HL-60/S4 treated with retinoic acid at 250 ng/mL for 4 days and 3 days (cell line): ENCODE measurements around the gene TRAF2.
"Not testable (repeated sequence)": the region's sequence is repeated elsewhere in the genome, so short reads cannot be mapped to it uniquely, and the experiment has no call there.

Source experiments
- in situ Hi-C: fragments of 300-500 bp; cut with MboI; formaldehyde crosslinking; loops from 2 replicates; pipeline ENCODE4 v1.7.0; 2022; ENCODE audit warnings: low sequenced_read_pairs

Gene TRAF2, protein sequence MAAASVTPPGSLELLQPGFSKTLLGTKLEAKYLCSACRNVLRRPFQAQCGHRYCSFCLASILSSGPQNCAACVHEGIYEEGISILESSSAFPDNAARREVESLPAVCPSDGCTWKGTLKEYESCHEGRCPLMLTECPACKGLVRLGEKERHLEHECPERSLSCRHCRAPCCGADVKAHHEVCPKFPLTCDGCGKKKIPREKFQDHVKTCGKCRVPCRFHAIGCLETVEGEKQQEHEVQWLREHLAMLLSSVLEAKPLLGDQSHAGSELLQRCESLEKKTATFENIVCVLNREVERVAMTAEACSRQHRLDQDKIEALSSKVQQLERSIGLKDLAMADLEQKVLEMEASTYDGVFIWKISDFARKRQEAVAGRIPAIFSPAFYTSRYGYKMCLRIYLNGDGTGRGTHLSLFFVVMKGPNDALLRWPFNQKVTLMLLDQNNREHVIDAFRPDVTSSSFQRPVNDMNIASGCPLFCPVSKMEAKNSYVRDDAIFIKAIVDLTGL

DNA sequence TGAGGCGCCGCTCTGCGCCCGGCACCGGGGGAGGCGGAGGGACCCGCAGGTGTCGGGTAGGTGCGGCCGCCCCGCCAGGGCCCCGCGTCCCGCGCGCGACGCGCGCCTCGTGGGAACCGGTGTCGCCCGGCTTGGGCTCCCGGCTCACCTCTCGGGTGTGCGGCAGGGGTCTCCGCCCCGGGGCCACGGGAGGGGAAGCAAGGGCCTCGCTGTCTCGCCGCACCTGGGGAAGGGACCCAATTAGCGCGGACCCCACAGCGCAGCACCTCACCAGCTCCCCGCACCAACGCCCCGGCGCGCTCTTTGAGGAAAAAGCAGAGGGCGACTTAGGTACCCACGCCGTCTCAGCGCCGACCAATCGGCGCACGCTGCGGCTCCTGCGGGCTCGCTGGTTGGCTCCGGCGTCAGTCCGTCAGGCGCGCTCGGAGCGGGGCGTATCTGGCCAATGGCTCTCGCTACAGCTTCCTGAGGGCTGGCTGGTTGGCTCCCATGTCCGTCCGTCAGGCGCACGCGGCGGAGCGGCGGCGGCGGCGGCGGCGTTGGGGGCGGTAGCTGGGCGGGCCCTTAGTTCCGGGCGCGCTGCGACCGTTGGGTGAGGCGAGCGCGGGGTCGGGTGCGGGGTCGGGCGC lies at the start of gene TRAF2:
TSS of gene TRAF2 (plus strand) at position 567 of the 629 bp plus-strand sequence. CDS start 12,225 bp downstream, outside the sequence.
- in situ Hi-C loops: no loop called here

DNA sequence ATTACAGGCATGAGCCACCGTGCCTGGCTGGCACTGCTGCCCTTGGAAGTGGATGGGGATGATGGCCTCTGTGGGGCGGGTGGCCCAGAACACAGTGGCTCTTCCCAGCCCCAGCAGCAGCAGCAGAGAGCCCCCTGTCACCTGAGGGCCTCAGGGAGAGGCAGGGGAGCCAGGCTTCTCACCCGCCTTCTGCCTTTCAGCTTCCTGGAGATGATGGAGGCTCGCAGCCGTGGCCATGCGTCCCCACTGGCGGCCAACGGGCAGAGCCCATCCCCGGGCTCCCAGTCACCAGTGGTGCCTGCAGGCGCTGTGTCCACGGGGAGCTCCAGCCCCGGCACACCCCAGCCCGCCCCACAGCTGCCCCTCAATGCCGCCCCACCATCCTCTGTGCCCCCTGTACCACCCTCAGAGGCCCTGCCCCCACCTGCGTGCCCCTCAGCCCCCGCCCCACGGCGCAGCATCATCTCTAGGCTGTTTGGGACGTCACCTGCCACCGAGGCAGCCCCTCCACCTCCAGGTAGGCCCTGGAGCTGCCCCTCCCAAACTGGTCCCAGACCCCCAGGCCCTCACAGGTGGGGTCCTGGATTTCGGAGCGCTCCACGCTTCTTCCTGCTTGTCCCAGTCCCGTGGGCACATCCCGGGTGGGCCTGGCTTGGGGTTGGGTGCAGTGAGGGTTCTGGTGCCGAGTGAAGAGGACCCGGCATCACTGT lies 49.0 kb upstream of the TRAF2 start:
- in situ Hi-C loops: no loop called here

DNA sequence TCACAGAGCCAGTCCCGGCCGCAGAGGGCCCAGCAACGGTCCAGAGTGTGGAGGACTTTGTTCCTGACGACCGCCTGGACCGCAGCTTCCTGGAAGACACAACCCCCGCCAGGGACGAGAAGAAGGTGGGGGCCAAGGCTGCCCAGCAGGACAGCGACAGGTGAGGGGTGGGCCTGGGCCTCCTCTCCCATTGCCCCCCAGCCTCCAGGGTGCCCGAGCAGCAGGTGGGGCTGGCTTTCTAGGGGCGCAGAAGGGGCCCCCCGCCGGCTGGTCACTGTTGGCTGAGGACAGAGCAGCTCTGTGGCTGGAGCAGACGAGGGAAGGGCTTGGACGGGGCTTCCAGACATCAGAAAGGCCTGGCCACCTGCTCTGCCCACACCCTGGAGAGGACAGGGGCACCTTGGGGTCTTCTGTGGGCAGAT lies 48.4 kb upstream of the TRAF2 start:
- in situ Hi-C loops: not testable (repeated sequence)

DNA sequence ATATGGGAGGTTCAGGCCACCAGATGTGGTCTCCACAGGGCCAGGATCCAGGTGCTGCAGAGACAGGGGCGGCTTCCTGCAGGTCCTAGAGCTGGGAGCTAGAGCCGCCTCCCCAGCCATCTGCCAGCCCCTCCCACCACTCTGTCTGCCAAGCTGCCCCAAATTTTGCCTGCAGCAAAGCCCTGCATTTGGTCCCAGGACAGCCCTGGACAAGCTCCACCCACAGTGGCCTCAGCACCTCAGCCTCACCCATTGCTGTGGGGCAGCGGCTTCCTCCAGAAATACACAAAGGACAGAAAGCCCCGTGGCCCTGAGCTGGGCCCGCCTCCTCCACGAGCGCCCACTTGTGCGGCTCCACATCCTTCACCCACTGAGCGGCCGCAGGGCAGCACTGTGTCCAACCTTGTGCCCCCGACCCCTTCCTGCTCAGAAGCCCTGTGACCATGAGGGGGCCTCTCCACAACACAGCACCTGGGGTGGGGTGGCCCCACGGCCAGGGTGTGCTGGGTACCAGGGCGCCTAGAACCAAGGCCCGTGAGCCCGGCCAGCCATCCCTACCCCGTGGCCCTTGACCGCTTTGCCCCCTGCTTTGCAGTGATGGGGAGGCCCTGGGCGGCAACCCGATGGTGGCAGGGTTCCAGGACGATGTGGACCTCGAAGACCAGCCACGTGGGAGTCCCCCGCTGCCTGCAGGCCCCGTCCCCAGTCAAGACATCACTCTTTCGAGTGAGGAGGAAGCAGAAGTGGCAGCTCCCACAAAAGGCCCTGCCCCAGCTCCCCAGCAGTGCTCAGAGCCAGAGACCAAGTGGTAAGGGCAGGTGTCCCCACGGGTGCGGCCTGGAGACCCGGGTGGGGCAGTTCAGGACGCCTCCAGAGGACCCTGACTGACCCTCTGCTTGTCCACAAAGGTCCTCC lies 47.7 kb upstream of the TRAF2 start:
- in situ Hi-C loops: no loop called here

DNA sequence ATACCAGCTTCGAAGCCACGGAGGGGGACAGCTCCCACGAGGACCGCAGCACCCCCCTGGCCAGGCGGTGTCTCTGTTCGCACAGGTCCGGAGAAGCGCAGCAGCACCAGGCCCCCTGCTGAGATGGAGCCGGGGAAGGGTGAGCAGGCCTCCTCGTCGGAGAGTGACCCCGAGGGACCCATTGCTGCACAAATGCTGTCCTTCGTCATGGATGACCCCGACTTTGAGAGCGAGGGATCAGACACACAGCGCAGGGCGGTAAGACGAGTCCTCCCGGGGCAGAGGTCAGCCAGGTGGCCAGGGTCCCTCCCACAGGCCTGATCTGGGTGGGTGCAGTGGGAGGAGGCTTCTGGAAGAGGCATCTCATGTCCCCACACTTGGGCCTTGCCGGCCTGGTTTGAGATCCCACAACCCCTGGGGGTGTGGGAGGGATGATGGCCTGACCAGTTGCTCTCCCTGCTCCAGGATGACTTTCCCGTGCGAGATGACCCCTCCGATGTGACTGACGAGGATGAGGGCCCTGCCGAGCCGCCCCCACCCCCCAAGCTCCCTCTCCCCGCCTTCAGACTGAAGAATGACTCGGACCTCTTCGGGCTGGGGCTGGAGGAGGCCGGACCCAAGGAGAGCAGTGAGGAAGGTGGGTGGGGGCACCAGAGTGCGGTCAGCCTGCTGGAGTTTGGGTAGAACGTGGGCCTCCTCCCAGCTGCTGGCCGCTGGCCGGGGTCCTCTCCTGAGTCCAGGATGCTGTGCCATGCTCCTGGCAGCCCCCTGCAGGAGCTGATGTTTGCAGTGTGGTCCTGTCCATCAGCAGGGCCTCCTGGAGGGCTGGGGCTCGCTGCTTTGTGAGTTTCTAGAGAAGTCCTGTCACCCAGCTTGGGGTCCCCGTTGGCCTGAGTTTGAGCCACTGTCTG lies 46.8 kb upstream of the TRAF2 start:
- in situ Hi-C loops: no loop called here

DNA sequence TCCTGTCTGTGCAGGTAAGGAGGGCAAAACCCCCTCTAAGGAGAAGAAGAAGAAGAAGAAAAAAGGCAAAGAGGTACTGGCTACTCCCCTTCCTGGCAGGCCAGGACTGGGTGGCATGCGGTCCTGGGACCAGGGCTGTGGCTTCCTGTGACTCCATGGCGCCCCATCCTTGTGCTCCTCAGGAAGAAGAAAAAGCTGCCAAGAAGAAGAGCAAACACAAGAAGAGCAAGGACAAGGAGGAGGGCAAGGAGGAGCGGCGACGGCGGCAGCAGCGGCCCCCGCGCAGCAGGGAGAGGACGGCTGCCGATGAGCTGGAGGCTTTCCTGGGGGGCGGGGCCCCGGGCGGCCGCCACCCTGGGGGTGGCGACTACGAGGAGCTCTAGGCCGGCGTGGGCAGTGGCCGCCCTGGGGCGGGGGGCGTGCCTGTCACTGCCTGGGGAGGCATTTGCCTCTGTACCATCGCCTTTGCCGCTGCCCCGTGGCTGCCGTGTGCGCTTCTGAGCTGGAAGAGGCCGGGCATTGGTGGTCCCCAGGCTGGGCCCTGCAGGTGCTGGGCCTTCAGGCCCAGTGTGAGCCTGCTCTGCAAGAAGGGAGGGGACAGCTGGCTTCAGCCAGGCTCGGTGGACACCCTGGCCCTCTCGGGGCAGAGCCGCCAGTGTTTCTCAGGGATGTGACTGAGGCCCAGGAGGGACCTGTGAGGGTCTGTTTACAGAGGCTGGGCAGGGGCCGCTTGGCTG lies 46.0 kb upstream of the TRAF2 start:
- in situ Hi-C loops: no loop called here

DNA sequence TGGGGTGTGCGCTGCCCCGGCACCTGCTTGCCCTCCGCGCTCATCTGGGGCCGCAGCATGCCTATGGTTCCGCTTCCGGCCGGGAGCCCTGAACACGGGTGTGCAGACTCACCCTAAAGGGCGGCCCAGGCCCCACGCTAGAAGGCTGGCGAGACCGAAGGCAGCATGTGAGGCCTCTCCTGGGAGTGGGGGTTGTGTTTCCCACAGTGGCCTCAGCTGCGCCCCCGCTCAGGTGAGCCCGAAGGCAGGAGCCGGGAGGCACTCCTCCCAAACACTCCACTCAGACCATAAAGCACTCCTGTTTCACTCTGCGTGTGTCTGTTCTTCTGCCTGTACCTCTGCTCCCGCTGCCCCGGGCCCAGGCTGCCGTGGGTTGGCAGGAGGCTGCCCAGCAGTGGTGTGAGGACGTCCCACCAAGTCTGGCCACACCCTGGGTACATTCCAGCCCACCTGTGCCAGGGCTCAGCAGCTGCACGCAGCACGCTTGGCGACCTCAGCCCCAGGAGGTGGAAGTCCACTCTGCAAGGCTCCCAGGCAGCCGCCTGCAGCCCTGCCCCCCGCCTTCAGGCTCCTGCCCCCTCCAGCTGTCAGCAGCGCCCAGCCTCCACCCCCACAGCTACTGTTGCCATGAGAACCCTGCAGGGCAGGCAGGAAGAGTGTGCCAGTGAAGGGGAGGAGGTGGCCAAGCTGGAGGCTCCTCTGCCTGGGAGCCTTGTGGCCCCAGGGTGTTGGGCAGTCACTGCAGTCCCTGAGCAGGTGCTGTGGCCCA lies 45.3 kb upstream of the TRAF2 start:
- in situ Hi-C loops: no loop called here

DNA sequence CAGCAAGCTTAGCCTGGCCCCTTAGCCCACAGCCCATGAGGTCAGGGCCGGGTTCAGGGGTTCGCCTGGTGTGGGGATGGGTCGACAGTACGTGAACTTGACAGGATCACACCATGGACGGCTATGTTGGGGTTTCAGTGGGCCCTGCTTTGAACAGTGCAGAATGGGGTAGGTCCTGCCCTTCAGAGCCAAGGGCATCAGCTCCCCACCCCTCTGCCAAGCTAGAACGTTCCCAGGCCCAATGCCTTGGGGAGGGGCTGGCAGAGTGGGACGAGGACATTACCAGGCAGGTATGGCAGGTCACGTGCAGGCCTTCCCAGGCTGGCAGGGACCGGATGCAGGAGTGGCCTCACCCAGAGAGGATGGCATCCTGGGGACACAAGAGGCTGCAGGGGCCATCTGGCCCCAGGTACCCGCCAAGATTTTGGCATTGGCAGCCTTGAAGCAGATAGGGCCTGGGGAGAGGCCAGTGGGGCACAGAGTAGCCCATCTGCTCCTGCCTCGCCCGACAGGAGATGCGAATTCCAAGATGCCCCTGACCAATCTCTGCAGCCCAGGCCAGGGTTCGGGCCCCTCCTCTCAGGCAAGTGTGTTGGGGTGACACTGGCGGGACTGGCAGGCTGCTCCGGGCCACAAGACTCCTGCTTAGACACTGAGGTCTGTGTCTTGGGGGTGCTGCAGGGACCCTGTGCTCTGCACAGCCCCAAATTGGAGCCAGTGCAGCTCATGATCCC lies 44.5 kb upstream of the TRAF2 start:
- in situ Hi-C loops: not testable (repeated sequence)

DNA sequence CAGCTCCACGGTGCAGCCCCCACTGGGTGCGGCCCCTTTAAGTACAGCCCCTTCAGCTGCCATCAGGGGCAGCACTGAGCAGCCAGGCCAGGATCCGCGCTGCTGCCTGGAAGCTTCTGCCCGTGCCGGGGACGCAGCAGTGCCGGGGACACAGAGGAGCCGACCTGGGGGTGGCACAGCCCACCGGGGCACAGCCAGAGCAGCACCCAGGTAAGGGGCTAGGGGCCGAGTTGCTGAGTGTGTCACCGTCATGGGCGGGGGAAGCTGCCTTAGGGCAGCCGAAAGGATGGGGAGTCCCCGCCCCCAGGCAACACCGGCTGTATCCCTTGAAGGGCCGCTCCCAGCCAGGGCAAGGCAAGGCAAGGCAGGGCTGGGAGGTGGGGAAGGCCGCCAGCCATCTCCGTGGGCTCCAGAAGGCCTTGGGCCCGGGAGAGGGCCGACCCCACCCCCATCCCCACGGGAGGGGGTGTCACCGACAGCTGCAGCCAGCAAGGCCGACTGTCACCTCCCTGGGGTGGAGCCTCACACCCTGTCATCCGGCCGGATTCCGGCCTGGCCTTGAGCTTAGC lies 43.9 kb upstream of the TRAF2 start, which contains the start of gene AJM1:
TSS of gene AJM1 (plus strand) at position 99 of the 569 bp plus-strand sequence. CDS start 1,937 bp downstream, outside the sequence.
- in situ Hi-C loops: not testable (repeated sequence)

DNA sequence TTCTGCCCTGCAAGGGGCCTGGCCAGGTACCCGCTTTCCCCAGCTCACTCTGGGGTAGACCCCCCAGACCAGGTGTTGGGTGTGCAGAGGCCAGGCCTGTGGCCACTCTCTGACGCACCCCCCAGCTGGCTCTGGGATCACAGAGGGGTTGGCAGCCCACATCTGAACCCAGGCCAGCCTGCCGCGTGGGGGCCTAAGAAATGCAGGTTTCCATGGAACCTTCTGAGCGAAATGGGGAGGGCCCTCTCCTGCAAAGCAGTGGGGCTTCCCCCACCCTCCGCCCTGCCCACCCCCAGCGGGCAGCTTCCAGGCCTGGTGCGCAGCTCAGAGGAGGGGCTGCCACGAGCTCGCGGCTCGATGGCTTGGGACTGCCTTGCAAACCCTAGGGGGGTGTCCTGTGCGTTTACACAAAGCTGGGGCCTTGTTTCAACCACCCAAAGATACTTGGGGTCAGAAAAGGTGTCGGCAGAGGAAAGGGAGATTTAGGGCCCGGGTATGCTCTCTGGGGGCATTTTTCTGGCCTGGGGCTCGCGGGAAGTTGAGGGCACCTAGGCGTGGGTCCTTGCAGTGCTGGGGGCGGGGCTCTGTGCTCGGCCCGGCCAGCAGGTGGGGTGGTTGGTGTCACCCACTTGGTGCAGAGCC lies 43.0 kb upstream of the TRAF2 start:
- in situ Hi-C loops: not testable (repeated sequence)

DNA sequence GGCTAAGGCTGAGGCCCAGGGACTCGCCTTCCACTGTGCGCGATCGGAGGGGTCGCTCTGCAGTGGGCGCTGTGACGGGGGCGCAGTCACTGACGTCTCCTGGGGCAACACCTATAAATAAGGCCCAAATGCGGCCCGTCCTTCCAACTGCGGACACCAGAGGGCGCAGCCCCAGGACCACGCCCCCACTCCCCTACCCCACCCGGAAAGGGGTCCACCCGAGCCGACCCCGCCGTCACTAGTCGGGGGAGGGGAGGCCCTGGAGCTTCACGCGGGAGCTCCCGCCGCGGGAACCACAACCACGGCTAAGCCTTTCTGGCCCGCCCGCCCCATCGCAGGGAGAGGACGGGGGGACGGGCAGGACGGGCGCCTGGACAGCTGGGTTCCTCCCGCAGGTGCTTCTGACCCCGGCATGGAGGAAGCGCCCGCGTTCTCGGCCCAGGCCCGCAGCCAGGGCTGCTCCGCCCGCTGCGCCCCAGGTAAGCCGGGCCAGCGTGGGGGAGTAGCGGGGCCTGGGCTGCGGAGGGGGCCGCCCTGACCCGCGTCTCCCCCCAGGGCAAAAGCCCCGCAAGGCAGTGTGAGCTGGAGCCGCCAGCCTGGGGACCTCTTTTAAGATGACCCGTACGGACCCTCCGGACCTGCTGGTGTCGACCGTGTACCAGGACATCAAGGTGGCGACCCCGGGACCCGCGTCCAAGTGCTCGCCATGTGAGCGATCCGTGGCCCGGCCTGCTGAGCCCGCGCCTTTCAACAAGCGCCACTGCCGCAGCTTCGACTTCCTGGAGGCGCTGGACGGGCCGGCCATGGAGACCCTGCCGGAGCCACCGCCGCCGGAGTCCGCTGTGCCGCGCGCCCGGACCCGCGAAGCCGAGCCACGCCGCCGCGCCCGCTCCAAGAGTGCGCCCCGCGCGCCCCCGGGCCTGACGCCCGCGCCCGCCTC lies 42.2 kb upstream of the TRAF2 start:
- in situ Hi-C loops: not testable (repeated sequence)

DNA sequence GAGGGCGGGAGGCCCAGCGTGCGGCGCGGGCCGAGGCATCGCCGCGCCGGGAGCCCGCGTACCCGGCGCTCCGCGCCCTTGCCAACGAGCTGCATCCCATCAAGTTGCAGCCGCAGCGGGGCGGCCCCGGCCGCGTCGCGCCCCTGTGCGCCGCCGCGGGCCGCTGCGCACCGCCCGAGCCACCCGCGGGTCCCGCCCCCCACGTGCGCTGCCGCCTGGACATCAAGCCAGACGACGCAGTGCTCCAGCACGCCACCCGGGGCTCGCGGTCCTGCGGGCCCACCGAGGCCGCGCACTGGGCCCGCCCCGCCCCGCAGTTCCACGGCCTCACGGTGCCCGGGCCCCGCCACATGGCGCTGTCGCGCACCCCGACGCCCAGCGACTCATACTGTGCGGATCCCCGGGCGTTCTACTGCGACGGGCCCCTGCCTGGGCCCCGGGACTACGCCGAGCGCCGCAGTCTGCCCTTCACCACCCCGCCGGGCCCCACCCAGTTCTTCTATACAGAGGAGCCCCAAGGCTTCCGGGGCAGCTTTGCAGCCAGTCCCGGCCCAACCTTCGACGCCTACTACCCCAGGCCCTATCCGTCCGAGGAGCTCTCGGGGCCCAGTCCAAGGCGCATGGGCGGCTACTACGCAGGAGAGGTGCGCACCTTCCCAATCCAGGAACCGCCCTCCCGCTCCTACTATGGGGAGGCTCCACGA lies 41.4 kb upstream of the TRAF2 start:
- in situ Hi-C loops: no loop called here

DNA sequence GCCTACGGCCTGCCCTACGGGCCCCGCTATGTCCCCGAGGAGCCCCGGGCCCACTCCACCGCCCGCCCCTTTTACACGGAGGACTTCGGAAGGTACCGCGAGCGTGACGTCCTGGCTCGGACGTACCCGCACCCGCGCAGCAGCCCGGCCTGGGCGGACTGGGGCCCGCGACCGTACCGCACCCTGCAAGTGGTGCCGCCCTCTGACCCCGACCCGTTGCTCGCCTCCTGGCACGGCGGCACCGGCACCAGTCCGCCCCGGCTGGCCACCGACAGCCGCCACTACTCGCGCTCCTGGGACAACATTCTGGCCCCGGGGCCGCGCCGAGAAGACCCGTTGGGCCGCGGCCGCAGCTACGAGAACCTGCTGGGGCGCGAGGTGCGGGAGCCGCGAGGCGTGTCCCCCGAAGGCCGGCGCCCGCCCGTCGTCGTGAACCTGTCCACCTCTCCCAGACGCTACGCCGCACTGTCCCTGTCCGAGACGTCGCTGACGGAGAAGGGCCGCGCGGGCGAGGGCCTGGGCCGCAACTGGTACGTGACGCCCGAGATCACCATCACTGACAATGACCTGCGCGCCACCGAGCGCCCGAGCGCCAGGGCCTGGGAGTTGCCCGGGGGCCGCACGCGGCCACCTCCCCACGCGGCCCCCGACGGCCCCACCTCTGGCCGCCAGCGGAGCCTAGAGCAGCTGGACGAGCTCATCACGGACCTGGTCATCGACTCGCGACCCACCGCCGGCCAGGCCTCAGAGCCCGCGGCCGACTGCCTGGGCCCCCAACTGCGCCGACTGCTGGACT lies 40.7 kb upstream of the TRAF2 start:
- in situ Hi-C loops: no loop called here
